ENCODE measurements around the gene MCTP1. TPM values are rescaled to one million over a fixed set of nuclear protein-coding genes. Genes with fewer than 3 reads are reported as not detected.

Gene MCTP1
- total RNA-seq, 1 experiment from 2014 or later: 0.44 TPM

GRCh38 chr5:95018946-95019345 lies 265.9 kb downstream of the MCTP1 start:
- ChIA-PET CTCF (no interaction called here), POLR2A (no interaction called here), RAD21 (ENCODE audit: low non-redundant PET in 1 of 2, low total read pairs in 2 of 2, uncharacterized antibody in 2 of 2, unreplicated experiment in 2 of 2) (no interaction called here)
- TF ChIP-seq FOSL1 (IDR thresholded peaks at IDR 0.05; ENCODE audit: low read depth) (no peak), EGR1 (IDR thresholded peaks at IDR 0.05; ENCODE audit: low read depth) (no peak), POLR2A (IDR thresholded peaks at IDR 0.05; ENCODE audit: borderline replicate concordance, extremely low read depth, insufficient read depth, insufficient read length) (no peak), ZBTB33 (IDR thresholded peaks at IDR 0.05; ENCODE audit: extremely low read depth, insufficient replicate concordance, low read length) (no peak), EZH2 (IDR thresholded peaks at IDR 0.05) (no peak), ELF1 (IDR thresholded peaks at IDR 0.05; ENCODE audit: borderline replicate concordance, low read depth) (no peak), RAD21 (IDR thresholded peaks at IDR 0.05; ENCODE audit: low read depth) (no peak), CEBPB (IDR thresholded peaks at IDR 0.05; ENCODE audit: low read depth) (no peak)
- TF ChIP-seq, protein P1, sequence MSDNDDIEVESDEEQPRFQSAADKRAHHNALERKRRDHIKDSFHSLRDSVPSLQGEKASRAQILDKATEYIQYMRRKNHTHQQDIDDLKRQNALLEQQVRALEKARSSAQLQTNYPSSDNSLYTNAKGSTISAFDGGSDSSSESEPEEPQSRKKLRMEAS (IDR thresholded peaks at IDR 0.05): no peak
- Histone ChIP-seq H3K9ac (ENCODE audit: low read length) (no peak overlapping the region), H4K20me1 (ENCODE audit: insufficient read depth) (no peaks in the 10 kb centered on the region), H3K4me3 (replicated peaks in 1 of 2; ENCODE audit: low read depth in 1 of 2, low read length in 2 of 2) (no peak overlapping the region), H2AFZ (ENCODE audit: low read depth, low read length, poor library complexity, severe bottlenecking) (no peak overlapping the region), H3K27me3 (ENCODE audit: insufficient read depth, low read length) (no peaks in the 10 kb centered on the region), H3K9me2 (ENCODE audit: insufficient read depth) (no peaks in the 10 kb centered on the region), H3K4me1 (ENCODE audit: control insufficient read depth in 1 of 2, insufficient read depth in 2 of 2, low read length in 2 of 2) (no peaks in the 10 kb centered on the region), H3K36me3 (ENCODE audit: control insufficient read depth in 1 of 2, insufficient read depth in 2 of 2, low read length in 2 of 2) (no peaks in the 10 kb centered on the region), H3K79me2 (ENCODE audit: insufficient read depth, low read length) (no peaks in the 10 kb centered on the region), H3K4me2 (ENCODE audit: low read length) (no peak overlapping the region), H3K9me3 (ENCODE audit: control insufficient read depth in 1 of 2, insufficient read depth in 1 of 2, low read depth in 1 of 2, low read length in 2 of 2) (no peaks in the 10 kb centered on the region), H3K27ac (ENCODE audit: low read depth, low read length) (no peak overlapping the region)
- no TSS peak for BruUV-seq (replicated peaks)
- no peak for ATAC-seq
- DNase-seq (ENCODE audit: low read depth, low spot score): no peak
- intact Hi-C loops (cut with micrococcal nuclease): no loop called here

GRCh38 chr5:95018511-95018910 lies 266.4 kb downstream of the MCTP1 start:
- POLR2A ChIA-PET: no interaction called here
- TF ChIP-seq SP1 (IDR thresholded peaks at IDR 0.05; ENCODE audit: low read depth) (no peak), FOSL1 (IDR thresholded peaks at IDR 0.05; ENCODE audit: low read depth) (no peak), POLR2A (IDR thresholded peaks at IDR 0.05; ENCODE audit: borderline replicate concordance, extremely low read depth, insufficient read depth, insufficient read length) (no peak), SRF (IDR thresholded peaks at IDR 0.05; ENCODE audit: low read depth) (no peak), TCF7L2 (IDR thresholded peaks at IDR 0.05; ENCODE audit: borderline replicate concordance, extremely low read depth, insufficient read depth, insufficient read length) (no peak), CBX3 (IDR thresholded peaks at IDR 0.05; ENCODE audit: low read depth) (no peak), JUND (IDR thresholded peaks at IDR 0.05) (no peak), YY1 (IDR thresholded peaks at IDR 0.05; ENCODE audit: extremely low read depth, insufficient replicate concordance, low read depth, low read length) (no peak), ZBTB33 (IDR thresholded peaks at IDR 0.05; ENCODE audit: extremely low read depth, insufficient replicate concordance, low read length) (no peak)
- TF ChIP-seq, protein P2, sequence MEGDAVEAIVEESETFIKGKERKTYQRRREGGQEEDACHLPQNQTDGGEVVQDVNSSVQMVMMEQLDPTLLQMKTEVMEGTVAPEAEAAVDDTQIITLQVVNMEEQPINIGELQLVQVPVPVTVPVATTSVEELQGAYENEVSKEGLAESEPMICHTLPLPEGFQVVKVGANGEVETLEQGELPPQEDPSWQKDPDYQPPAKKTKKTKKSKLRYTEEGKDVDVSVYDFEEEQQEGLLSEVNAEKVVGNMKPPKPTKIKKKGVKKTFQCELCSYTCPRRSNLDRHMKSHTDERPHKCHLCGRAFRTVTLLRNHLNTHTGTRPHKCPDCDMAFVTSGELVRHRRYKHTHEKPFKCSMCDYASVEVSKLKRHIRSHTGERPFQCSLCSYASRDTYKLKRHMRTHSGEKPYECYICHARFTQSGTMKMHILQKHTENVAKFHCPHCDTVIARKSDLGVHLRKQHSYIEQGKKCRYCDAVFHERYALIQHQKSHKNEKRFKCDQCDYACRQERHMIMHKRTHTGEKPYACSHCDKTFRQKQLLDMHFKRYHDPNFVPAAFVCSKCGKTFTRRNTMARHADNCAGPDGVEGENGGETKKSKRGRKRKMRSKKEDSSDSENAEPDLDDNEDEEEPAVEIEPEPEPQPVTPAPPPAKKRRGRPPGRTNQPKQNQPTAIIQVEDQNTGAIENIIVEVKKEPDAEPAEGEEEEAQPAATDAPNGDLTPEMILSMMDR (IDR thresholded peaks at IDR 0.05 in 2 of 3, conservative IDR thresholded peaks at IDR 0.05 in 1 of 3; ENCODE audit: borderline replicate concordance in 1 of 3, insufficient read depth in 1 of 3, low read depth in 2 of 3, low read length in 2 of 3): no peak

More at GRCh38 chr5:95018511-95018910, 266.4 kb downstream of the MCTP1 start:
- Histone ChIP-seq H3K27ac (ENCODE audit: low read depth, low read length) (no peak overlapping the region), H4K20me1 (ENCODE audit: insufficient read depth) (no peaks in the 10 kb centered on the region), H3K36me3 (ENCODE audit: control insufficient read depth in 1 of 2, insufficient read depth in 2 of 2, low read length in 2 of 2) (no peaks in the 10 kb centered on the region), H3K79me2 (ENCODE audit: insufficient read depth, low read length) (no peaks in the 10 kb centered on the region), H3K4me2 (ENCODE audit: low read length) (no peak overlapping the region), H3K9me3 (ENCODE audit: control insufficient read depth in 1 of 2, insufficient read depth in 1 of 2, low read depth in 1 of 2, low read length in 2 of 2) (no peaks in the 10 kb centered on the region), H2AFZ (ENCODE audit: low read depth, low read length, poor library complexity, severe bottlenecking) (no peak overlapping the region), H3K27me3 (ENCODE audit: insufficient read depth, low read length) (no peaks in the 10 kb centered on the region), H3K9me2 (ENCODE audit: insufficient read depth) (no peaks in the 10 kb centered on the region), H3K4me1 (ENCODE audit: control insufficient read depth in 1 of 2, insufficient read depth in 2 of 2, low read length in 2 of 2) (no peaks in the 10 kb centered on the region), H3K9ac (ENCODE audit: low read length) (no peak overlapping the region), H3K4me3 (replicated peaks in 1 of 2; ENCODE audit: low read depth in 1 of 2, low read length in 2 of 2) (no peak overlapping the region)
- BruUV-seq (replicated peaks): no TSS peak
- intact Hi-C loops (cut with micrococcal nuclease): no loop called here
- ATAC-seq: no peak
- RAD21 ChIA-PET (ENCODE audit: low non-redundant PET in 1 of 2, low total read pairs in 2 of 2, uncharacterized antibody in 2 of 2, unreplicated experiment in 2 of 2): no interaction called here
- no peak for DNase-seq (ENCODE audit: low read depth, low spot score)
- CTCF ChIA-PET: no interaction called here

Data from HCT116 (cell line).